BJ (cell line): Measurements from ENCODE around the gene ZNF93. TPM values are rescaled to one million over a fixed set of nuclear protein-coding genes. Genes with fewer than 3 reads are reported as not detected.
"Not testable (repeated sequence)": the region's sequence is repeated elsewhere in the genome, so short reads cannot be mapped to it uniquely, and the experiment has no call there.

Source experiments
- CTCF ChIA-PET: fragments of 350-600 bp; formaldehyde crosslinking; extraction: SDS; loops from one replicate; lab custom pipeline; 2021; ENCODE audit warnings: antibody characterized with exemption, inconsistent platforms; lab: Yijun Ruan, JAX
- POLR2A ChIA-PET: fragments of 300-600 bp; sonication (Branson Sonifier 250); formaldehyde crosslinking; extraction: SDS; loops from one replicate; lab custom pipeline; 2021; ENCODE audit warnings: antibody characterized with exemption; lab: Charles Lee
- DNase-seq: peaks from one replicate; pipeline ENCODE4 v3.0.0-alpha.2; 2011; ENCODE audit warnings: low read depth
- H3K27me3 ChIP-seq: 2 replicates; pipeline ENCODE4 v1.6.0; 2011; ENCODE audit warnings: low read length; ENCODE audit not compliant: control insufficient read depth, insufficient read depth
- H3K36me3 ChIP-seq: 2 replicates; pipeline ENCODE4 v1.5.1; 2011; ENCODE audit warnings: low read length; ENCODE audit not compliant: control insufficient read depth, insufficient read depth
- H3K4me3 ChIP-seq: 2 replicates; pipeline ENCODE4 v1.5.1; 2011; ENCODE audit warnings: low read depth, mild to moderate bottlenecking, control low read depth, low read length
- CTCF ChIP-seq: IDR thresholded peaks from 2 replicates; pipeline ENCODE4 v1.5.1; 2011; ENCODE audit warnings: low read depth, mild to moderate bottlenecking, control low read depth, inconsistent platforms, low read length, moderate library complexity; ENCODE audit not compliant: insufficient read depth
- polyA plus RNA-seq: library from polyadenylated mRNA; depleted of rRNA; stranded (reverse); fragments of >200 nt; gene quantifications from 2 replicates; pipeline ENCODE4 v1.2.3, GENCODE V29; 2011

ZNF93 gene
- polyA plus RNA-seq, 1 experiment: 4.3 TPM

- DNase-seq: peak; percentile 17
- no peaks in the 10 kb centered on the region for H3K27me3 ChIP-seq
- CTCF ChIA-PET: no interaction called here
- no peak for TF ChIP-seq CTCF
- POLR2A ChIA-PET: interaction anchor here (1.2 kb wide), 1 partner anchor 34 kb away, joined by 3 read pairs; the partner anchor contains the start of gene ZNF253
- H3K4me3 ChIP-seq: peak overlapping the region; percentile 62
- no peaks in the 10 kb centered on the region for H3K36me3 ChIP-seq
These were observed 512 bp upstream of the ZNF93 start for GRCh38 chr19:19900139-19900728.

- H3K4me3 ChIP-seq, H3K27me3 ChIP-seq, POLR2A ChIA-PET, H3K36me3 ChIP-seq, DNase-seq: not testable (repeated sequence)
- CTCF ChIA-PET: interaction anchor here (0.7 to 1.5 kb wide), 3 partner anchors 10 to 53 kb away, joined by 3 to 5 read pairs (median 3); no protein-coding TSS in a partner anchor
These were observed 6.8 kb downstream of the ZNF93 start for GRCh38 chr19:19907551-19907950.

- Histone ChIP-seq H3K27me3 (no peaks in the 10 kb centered on the region), H3K36me3 (no peaks in the 10 kb centered on the region), H3K4me3 (no peak overlapping the region)
- ChIA-PET POLR2A (no interaction called here), CTCF (no interaction called here)
- DNase-seq: no peak
- no peak for TF ChIP-seq CTCF
These were observed 8.9 kb downstream of the ZNF93 start for GRCh38 chr19:19909654-19910053.

GRCh38 chr19:19911150-19911549 lies 10.4 kb downstream of the ZNF93 start:
- POLR2A ChIA-PET: no interaction called here
- H3K36me3 ChIP-seq: no peaks in the 10 kb centered on the region
- no peak for DNase-seq
- no peaks in the 10 kb centered on the region for H3K27me3 ChIP-seq
- TF ChIP-seq CTCF: no peak
- no peak overlapping the region for H3K4me3 ChIP-seq
- CTCF ChIA-PET: interaction anchor here (0.5 kb wide), 1 partner anchor 238 kb away, joined by 5 read pairs; no protein-coding TSS in a partner anchor

GRCh38 chr19:19914596-19914995 lies 13.8 kb downstream of the ZNF93 start:
- H3K4me3 ChIP-seq: no peak overlapping the region
- no peaks in the 10 kb centered on the region for H3K27me3 ChIP-seq
- TF ChIP-seq CTCF: no peak
- ChIA-PET POLR2A (no interaction called here), CTCF (no interaction called here)
- H3K36me3 ChIP-seq: no peaks in the 10 kb centered on the region
- no peak for DNase-seq

- DNase-seq, H3K36me3 ChIP-seq, H3K4me3 ChIP-seq, H3K27me3 ChIP-seq, POLR2A ChIA-PET: not testable (repeated sequence)
- CTCF ChIA-PET: interaction anchor here (1.2 kb wide), 1 partner anchor 29 kb away, joined by 3 read pairs; no protein-coding TSS in a partner anchor
These were observed 29.7 kb downstream of the ZNF93 start for GRCh38 chr19:19930417-19930816.

GRCh38 chr19:19933432-19934314 lies 32.9 kb downstream of the ZNF93 start:
- H3K27me3 ChIP-seq, H3K36me3 ChIP-seq, POLR2A ChIA-PET, DNase-seq, CTCF ChIA-PET, H3K4me3 ChIP-seq: not testable (repeated sequence)
